Measurements from ENCODE around the gene ALKBH5. TPM values are rescaled to one million over a fixed set of nuclear protein-coding genes. Genes with fewer than 3 reads are reported as not detected.

Gene ALKBH5
- total and polyA plus RNA-seq, 5 donors from 2014 or later = 102 to 123 (median 118) TPM

- no peaks in the 10 kb centered on the region for H3K9me3 ChIP-seq (ENCODE audit: control insufficient read depth in 2 of 2, low read length in 2 of 2)
- Mint-ChIP-seq H3K4me3 (peak overlapping the region; percentile 43 to 92 (median 88)), H3K9me3 (no peaks in the 10 kb centered on the region), H3K27ac (peak overlapping the region in 2 of 3 donors; percentile 91 to 96), H3K4me1 (peaks cover 0 to 25% (median 9%) of the 10 kb centered on the region in 4 donors), H3K36me3 (no peaks in the 10 kb centered on the region), H3K27me3 (no peaks in the 10 kb centered on the region)
- ATAC-seq (ENCODE audit: low read depth in 2 of 2) (peak; percentile 86), DNase-seq (peak; percentile 87 to 93 (median 91))
- H3K36me3 ChIP-seq (ENCODE audit: control insufficient read depth, insufficient read depth, low read length) = no peaks in the 10 kb centered on the region
- peaks cover 14% of the 10 kb centered on the region for H3K4me1 ChIP-seq (ENCODE audit: control insufficient read depth, insufficient read depth, low read length, poor library complexity, severe bottlenecking)
- no peaks in the 10 kb centered on the region for H3K27me3 ChIP-seq (ENCODE audit: control insufficient read depth, insufficient read depth, low read length)
- H3K4me3 ChIP-seq (ENCODE audit: low read depth, low read length) = peak overlapping the region; percentile 37
- H3K27ac ChIP-seq (ENCODE audit: insufficient read depth, low read length, poor library complexity, severe bottlenecking) = peak overlapping the region; percentile 38
Measured at GRCh38 chr17:18158022-18158600, 25.5 kb upstream of the ALKBH5 start.

- H3K36me3 ChIP-seq (ENCODE audit: control insufficient read depth, insufficient read depth, low read length) = no peaks in the 10 kb centered on the region
- Mint-ChIP-seq H3K36me3 (no peaks in the 10 kb centered on the region), H3K27me3 (no peaks in the 10 kb centered on the region), H3K4me3 (peak overlapping the region in 3 of 4 donors; percentile 7 to 72 (median 64)), H3K27ac (peak overlapping the region; percentile 55 to 91 (median 72)), H3K4me1 (peaks cover 0 to 16% (median 7%) of the 10 kb centered on the region in 4 donors), H3K9me3 (no peaks in the 10 kb centered on the region)
- DNase-seq (no peak), ATAC-seq (ENCODE audit: low read depth in 2 of 2) (no peak)
- peaks cover 9% of the 10 kb centered on the region for H3K4me1 ChIP-seq (ENCODE audit: control insufficient read depth, insufficient read depth, low read length, poor library complexity, severe bottlenecking)
- no peak overlapping the region for H3K4me3 ChIP-seq (ENCODE audit: low read depth, low read length)
- H3K27ac ChIP-seq (ENCODE audit: insufficient read depth, low read length, poor library complexity, severe bottlenecking) = no peak overlapping the region
- no peaks in the 10 kb centered on the region for H3K27me3 ChIP-seq (ENCODE audit: control insufficient read depth, insufficient read depth, low read length)
- no peaks in the 10 kb centered on the region for H3K9me3 ChIP-seq (ENCODE audit: control insufficient read depth in 2 of 2, low read length in 2 of 2)
Measured at GRCh38 chr17:18159551-18160120, 24.0 kb upstream of the ALKBH5 start.

- H3K4me3 Mint-ChIP-seq = peak overlapping the region in 3 of 4 donors; percentile 64 to 72 (median 69)
- H3K27me3 Mint-ChIP-seq = no peaks in the 10 kb centered on the region
- no peak overlapping the region for H3K27ac ChIP-seq (ENCODE audit: insufficient read depth, low read length, poor library complexity, severe bottlenecking)
- DNase-seq = no peak
- no peaks in the 10 kb centered on the region for H3K36me3 Mint-ChIP-seq
- H3K9me3 Mint-ChIP-seq = no peaks in the 10 kb centered on the region
- no peaks in the 10 kb centered on the region for H3K9me3 ChIP-seq (ENCODE audit: control insufficient read depth in 2 of 2, low read length in 2 of 2)
- H3K27me3 ChIP-seq (ENCODE audit: control insufficient read depth, insufficient read depth, low read length) = no peaks in the 10 kb centered on the region
- peak overlapping the region; percentile 55 to 84 (median 72) for H3K27ac Mint-ChIP-seq
- peaks cover 0 to 13% (median 7%) of the 10 kb centered on the region in 4 donors for H3K4me1 Mint-ChIP-seq
- no peaks in the 10 kb centered on the region for H3K36me3 ChIP-seq (ENCODE audit: control insufficient read depth, insufficient read depth, low read length)
- no peak overlapping the region for H3K4me3 ChIP-seq (ENCODE audit: low read depth, low read length)
- ATAC-seq (ENCODE audit: low read depth in 2 of 2) = no peak
- peaks cover 9% of the 10 kb centered on the region for H3K4me1 ChIP-seq (ENCODE audit: control insufficient read depth, insufficient read depth, low read length, poor library complexity, severe bottlenecking)
Measured at GRCh38 chr17:18160128-18160856, 23.3 kb upstream of the ALKBH5 start.

GRCh38 chr17:18161207-18162145 is 22.2 kb upstream of the ALKBH5 start:
- DNase-seq (no peak), ATAC-seq (ENCODE audit: low read depth in 2 of 2) (no peak)
- Mint-ChIP-seq H3K27me3 (no peaks in the 10 kb centered on the region), H3K27ac (peak overlapping the region in 1 of 3 donors; percentile 84), H3K9me3 (no peaks in the 10 kb centered on the region), H3K4me3 (peak overlapping the region in 1 of 4 donors; percentile 69), H3K36me3 (no peaks in the 10 kb centered on the region), H3K4me1 (peaks cover 0 to 10% (median 7%) of the 10 kb centered on the region in 4 donors)
- no peaks in the 10 kb centered on the region for H3K9me3 ChIP-seq (ENCODE audit: control insufficient read depth in 2 of 2, low read length in 2 of 2)
- H3K27ac ChIP-seq (ENCODE audit: insufficient read depth, low read length, poor library complexity, severe bottlenecking) = no peak overlapping the region
- peaks cover 9% of the 10 kb centered on the region for H3K4me1 ChIP-seq (ENCODE audit: control insufficient read depth, insufficient read depth, low read length, poor library complexity, severe bottlenecking)
- H3K36me3 ChIP-seq (ENCODE audit: control insufficient read depth, insufficient read depth, low read length) = no peaks in the 10 kb centered on the region
- H3K4me3 ChIP-seq (ENCODE audit: low read depth, low read length) = no peak overlapping the region
- H3K27me3 ChIP-seq (ENCODE audit: control insufficient read depth, insufficient read depth, low read length) = no peaks in the 10 kb centered on the region

GRCh38 chr17:18163547-18163946 is 20.1 kb upstream of the ALKBH5 start:
- H3K4me1 ChIP-seq (ENCODE audit: control insufficient read depth, insufficient read depth, low read length, poor library complexity, severe bottlenecking) = peaks cover 3% of the 10 kb centered on the region
- H3K9me3 ChIP-seq (ENCODE audit: control insufficient read depth in 2 of 2, low read length in 2 of 2) = no peaks in the 10 kb centered on the region
- no peak overlapping the region for H3K27ac ChIP-seq (ENCODE audit: insufficient read depth, low read length, poor library complexity, severe bottlenecking)
- ATAC-seq (ENCODE audit: low read depth in 2 of 2) (no peak), DNase-seq (no peak)
- Mint-ChIP-seq H3K4me3 (no peak overlapping the region), H3K4me1 (peaks cover 0 to 5% (median 2%) of the 10 kb centered on the region in 4 donors), H3K9me3 (no peaks in the 10 kb centered on the region), H3K27ac (no peak overlapping the region), H3K27me3 (no peaks in the 10 kb centered on the region), H3K36me3 (no peaks in the 10 kb centered on the region)
- no peaks in the 10 kb centered on the region for H3K27me3 ChIP-seq (ENCODE audit: control insufficient read depth, insufficient read depth, low read length)
- no peaks in the 10 kb centered on the region for H3K36me3 ChIP-seq (ENCODE audit: control insufficient read depth, insufficient read depth, low read length)
- H3K4me3 ChIP-seq (ENCODE audit: low read depth, low read length) = no peak overlapping the region

GRCh38 chr17:18166894-18167293 is 16.7 kb upstream of the ALKBH5 start:
- Histone ChIP-seq H3K36me3 (ENCODE audit: control insufficient read depth, insufficient read depth, low read length) (no peaks in the 10 kb centered on the region), H3K27ac (ENCODE audit: insufficient read depth, low read length, poor library complexity, severe bottlenecking) (no peak overlapping the region), H3K9me3 (ENCODE audit: control insufficient read depth in 2 of 2, low read length in 2 of 2) (no peaks in the 10 kb centered on the region), H3K4me3 (ENCODE audit: low read depth, low read length) (no peak overlapping the region), H3K27me3 (ENCODE audit: control insufficient read depth, insufficient read depth, low read length) (no peaks in the 10 kb centered on the region), H3K4me1 (ENCODE audit: control insufficient read depth, insufficient read depth, low read length, poor library complexity, severe bottlenecking) (no peaks in the 10 kb centered on the region)
- Mint-ChIP-seq H3K9me3 (no peaks in the 10 kb centered on the region), H3K4me3 (no peak overlapping the region), H3K27ac (no peak overlapping the region), H3K36me3 (no peaks in the 10 kb centered on the region), H3K4me1 (no peaks in the 10 kb centered on the region), H3K27me3 (no peaks in the 10 kb centered on the region)
- ATAC-seq (ENCODE audit: low read depth in 2 of 2) (no peak), DNase-seq (no peak)

GRCh38 chr17:18167421-18167820 is 16.2 kb upstream of the ALKBH5 start:
- Histone ChIP-seq H3K4me3 (ENCODE audit: low read depth, low read length) (no peak overlapping the region), H3K36me3 (ENCODE audit: control insufficient read depth, insufficient read depth, low read length) (no peaks in the 10 kb centered on the region), H3K27me3 (ENCODE audit: control insufficient read depth, insufficient read depth, low read length) (no peaks in the 10 kb centered on the region), H3K4me1 (ENCODE audit: control insufficient read depth, insufficient read depth, low read length, poor library complexity, severe bottlenecking) (no peaks in the 10 kb centered on the region), H3K27ac (ENCODE audit: insufficient read depth, low read length, poor library complexity, severe bottlenecking) (no peak overlapping the region), H3K9me3 (ENCODE audit: control insufficient read depth in 2 of 2, low read length in 2 of 2) (no peaks in the 10 kb centered on the region)
- H3K27ac Mint-ChIP-seq = no peak overlapping the region
- DNase-seq = no peak
- no peak for ATAC-seq (ENCODE audit: low read depth in 2 of 2)
- no peaks in the 10 kb centered on the region for H3K4me1 Mint-ChIP-seq
- no peaks in the 10 kb centered on the region for H3K36me3 Mint-ChIP-seq
- H3K27me3 Mint-ChIP-seq = no peaks in the 10 kb centered on the region
- no peak overlapping the region for H3K4me3 Mint-ChIP-seq
- no peaks in the 10 kb centered on the region for H3K9me3 Mint-ChIP-seq

All from CD4-positive, CD25-positive, alpha-beta regulatory T cell (primary cell).